Lower leg skin (tissue), 4 donors: Measurements from ENCODE around the gene SCAANT1. TPM values are rescaled to one million over a fixed set of nuclear protein-coding genes. Genes with fewer than 3 reads are reported as not detected.

Experiments used
- DNase-seq, 2 donors: peaks; one replicate each; pipeline ENCODE4 v3.0.0-alpha.2; 2019; ENCODE audit warnings: low spot score in 2 of 2
- H3K4me3 ChIP-seq: fragments of 200-600 bp; sonication (generic); 2 replicates; pipeline ENCODE4 v1.5.1; 2017; ENCODE audit warnings: mild to moderate bottlenecking, low read depth; ENCODE audit not compliant: poor library complexity, severe bottlenecking
- CTCF ChIP-seq, 3 donors: fragments of 450-650 bp; IDR thresholded peaks; one replicate each; pipeline ENCODE4 v1.5.1; 2016; ENCODE audit warnings: antibody characterized with exemption in 3 of 3, mild to moderate bottlenecking in 3 of 3, moderate library complexity in 2 of 3
- POLR2A ChIP-seq, 2 donors: fragments of 450-650 bp; IDR thresholded peaks; one replicate each; pipeline ENCODE4 v1.6.1; 2016 to 2017; ENCODE audit warnings: antibody characterized with exemption in 2 of 2, mild to moderate bottlenecking in 1 of 2, moderate library complexity in 1 of 2
- WGBS, 2 donors: methylation state at CpG; one replicate each; pipeline ENCODE4 v1.1.5; 2018; 5-methylcytosine and 5-hydroxymethylcytosine counted together
- intact Hi-C: fragments of 100-400 bp; cut with DNase I; formaldehyde crosslinking; loops from one replicate; pipeline ENCODE4 v1.15.0; 2023; ENCODE audit warnings: low total_unique reads
- total RNA-seq, 4 donors: library from RNA; depleted of rRNA; stranded (reverse); fragments of >200 nt; gene quantifications; one replicate each; pipeline ENCODE4 v1.1.0, GENCODE V29; 2016

SCAANT1 gene
- total RNA-seq, 4 donors from 2014 or later: not detected

- no peak for DNase-seq
- intact Hi-C loops: no loop called here
- no peak for TF ChIP-seq POLR2A (IDR thresholded peaks at IDR 0.05)
- WGBS, 2 donors: 0% methylated on average over 13 to 18 of the region's 18 CpGs
- H3K4me3 ChIP-seq: peak overlapping the region; percentile 71
Measured at GRCh38 chr3:63911509-63911872, 692 bp downstream of the SCAANT1 start.

GRCh38 chr3:63910891-63911290 lies 1.3 kb downstream of the SCAANT1 start:
- no peak overlapping the region for H3K4me3 ChIP-seq
- 25 to 26% methylated on average over 1 of the region's 1 CpG for WGBS, 2 donors
- no peak for DNase-seq

GRCh38 chr3:63910001-63910400 lies 2.2 kb downstream of the SCAANT1 start:
- intact Hi-C loops: no loop called here
- no peak overlapping the region for H3K4me3 ChIP-seq
- WGBS, 2 donors: 92 to 95% methylated on average over 4 of the region's 4 CpGs
- DNase-seq: no peak
- no peak for TF ChIP-seq CTCF (IDR thresholded peaks at IDR 0.05)
- TF ChIP-seq POLR2A (IDR thresholded peaks at IDR 0.05): no peak

More at GRCh38 chr3:63910891-63911290, 1.3 kb downstream of the SCAANT1 start:
- intact Hi-C loops: no loop called here
- TF ChIP-seq POLR2A (IDR thresholded peaks at IDR 0.05): no peak
- no peak for TF ChIP-seq CTCF (IDR thresholded peaks at IDR 0.05)

- no peak for TF ChIP-seq CTCF (IDR thresholded peaks at IDR 0.05)
- TF ChIP-seq POLR2A (IDR thresholded peaks at IDR 0.05): no peak
- intact Hi-C loops: no loop called here
- H3K4me3 ChIP-seq: no peak overlapping the region
- WGBS, 2 donors: 67 to 70% methylated on average over 2 of the region's 2 CpGs
- DNase-seq: no peak
Measured at GRCh38 chr3:63909431-63909830, 2.8 kb downstream of the SCAANT1 start.

- TF ChIP-seq CTCF (IDR thresholded peaks at IDR 0.05) (no peak), POLR2A (IDR thresholded peaks at IDR 0.05) (no peak)
- WGBS, 2 donors: 92 to 100% methylated on average over 1 of the region's 1 CpG
- no peak overlapping the region for H3K4me3 ChIP-seq
- DNase-seq: no peak
- intact Hi-C loops: loop anchor here (1.0 kb wide), 1 partner anchor 20 kb away; no protein-coding TSS in a partner anchor
Measured at GRCh38 chr3:63908776-63909175, 3.4 kb downstream of the SCAANT1 start.

- TF ChIP-seq CTCF (IDR thresholded peaks at IDR 0.05): no peak
- no peak for TF ChIP-seq POLR2A (IDR thresholded peaks at IDR 0.05)
- DNase-seq: no peak
- no peak overlapping the region for H3K4me3 ChIP-seq
- intact Hi-C loops: loop anchor here (1.0 kb wide), 1 partner anchor 20 kb away; no protein-coding TSS in a partner anchor
- WGBS, 2 donors: 50 to 52% methylated on average over 2 of the region's 2 CpGs
Measured at GRCh38 chr3:63908081-63908736, 4.0 kb downstream of the SCAANT1 start.
